ENCODE results near the gene DTX1.

- TF ChIP-seq SP1 (IDR thresholded peaks at IDR 0.05) (no peak), ZNF384 (IDR thresholded peaks at IDR 0.05) (no peak), BHLHE40 (IDR thresholded peaks at IDR 0.05; ENCODE audit: borderline replicate concordance) (no peak), PKNOX1 (IDR thresholded peaks at IDR 0.05) (no peak), ARNT (IDR thresholded peaks at IDR 0.05) (no peak), FOXM1 (IDR thresholded peaks at IDR 0.05; ENCODE audit: borderline replicate concordance) (no peak), LEF1 (IDR thresholded peaks at IDR 0.05; ENCODE audit: borderline replicate concordance) (no peak), FOXK2 (IDR thresholded peaks at IDR 0.05) (no peak), L3MBTL2 (conservative IDR thresholded peaks at IDR 0.05) (no peak), NFRKB (IDR thresholded peaks at IDR 0.05) (no peak), SUZ12 (IDR thresholded peaks at IDR 0.05) (no peak), HDGF (IDR thresholded peaks at IDR 0.05; ENCODE audit: borderline replicate concordance) (no peak)
Observed at GRCh38 chr12:113050795-113051194, 5.7 kb upstream of the DTX1 start.
